Activated T-helper 1 cell treated with Interleukin-2 at 50 U/mL for 16 hours (primary cell): ENCODE measurements around the gene RWDD3.

ENCODE experiments used
- DNase-seq: peaks from one replicate; pipeline ENCODE4 v3.0.0-alpha.2; 2020; ENCODE audit warnings: low read depth

The RWDD3 gene

DNA sequence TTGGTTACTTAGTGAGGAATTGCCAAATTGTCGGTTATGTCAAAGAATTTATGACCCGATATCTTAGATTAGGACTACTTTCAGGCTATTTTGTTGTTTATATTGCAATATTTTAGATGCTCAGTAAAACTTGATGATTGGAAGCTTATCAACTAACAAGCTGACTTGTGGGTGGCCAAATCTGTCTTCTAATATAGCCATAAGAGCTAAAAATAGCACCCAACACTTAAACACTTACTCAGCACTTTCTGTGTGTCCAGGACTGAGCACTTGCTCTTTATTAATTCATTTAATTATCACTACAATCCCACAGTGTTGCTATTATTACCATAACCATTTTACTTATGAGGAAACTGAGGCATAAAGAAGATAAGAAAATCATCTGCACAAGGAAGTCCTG lies 50.4 kb downstream of the RWDD3 start:
- DNase-seq, result no peak

- DNase-seq, result no peak
Measured at GRCh38 chr1:95286479-95286878, 52.5 kb downstream of the RWDD3 start.

- no peak for DNase-seq
Measured at GRCh38 chr1:95287081-95287480, 53.1 kb downstream of the RWDD3 start.

GRCh38 chr1:95287825-95288224 lies 53.8 kb downstream of the RWDD3 start:
- no peak for DNase-seq
